ENCODE measurements around the gene TWIST2. TPM values are rescaled to one million over a fixed set of nuclear protein-coding genes. Genes with fewer than 3 reads are reported as not detected.

TWIST2 gene
- polyA plus RNA-seq, 3 donors = 0.43 to 0.49 (median 0.43) TPM

DNA sequence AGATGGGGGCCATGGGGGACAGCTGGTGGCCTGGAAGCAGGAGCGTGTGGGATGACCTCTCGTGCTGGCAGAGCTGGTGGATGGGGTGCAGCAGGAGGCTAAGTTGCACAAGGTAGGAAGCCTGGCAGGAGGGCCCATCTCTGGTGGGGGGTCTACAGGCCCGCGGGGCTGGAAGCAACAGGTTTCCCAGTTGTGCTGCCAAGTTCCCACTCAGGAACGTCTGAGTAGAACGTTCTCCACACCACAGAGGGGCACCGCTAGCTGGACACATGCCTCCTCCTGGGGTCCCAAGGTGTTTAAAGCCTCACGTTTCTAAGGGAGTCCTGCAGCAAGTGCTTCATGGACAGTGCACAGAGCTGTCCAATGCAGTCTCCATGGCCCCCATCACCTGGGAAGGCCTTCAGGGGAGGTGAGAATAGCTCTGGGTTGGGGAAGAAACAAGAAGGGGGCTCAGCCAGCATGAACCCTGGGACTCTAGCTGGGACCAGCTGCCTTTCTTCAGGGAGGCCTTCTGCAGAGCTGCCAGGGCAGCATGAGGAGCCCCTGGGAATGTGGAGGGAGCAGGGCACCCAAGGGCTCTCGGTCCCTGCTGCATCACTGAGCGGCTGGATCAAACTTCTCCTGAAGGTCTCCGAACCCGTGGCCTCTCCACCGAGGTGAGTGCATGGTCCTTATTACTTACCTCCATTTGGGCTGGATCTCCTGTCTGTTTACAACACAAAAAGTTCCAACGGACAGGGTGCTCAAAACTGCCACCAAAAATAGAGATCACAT is 80.0 kb downstream of the TWIST2 start:
- peaks cover 0 to 4% (median 0%) of the 10 kb centered on the region in 7 donors for H3K9me3 Mint-ChIP-seq
- DNase-seq = no peak
- Histone ChIP-seq H2AFZ (ENCODE audit: insufficient read depth, low read depth, low read length, poor library complexity, severe bottlenecking) (no peak overlapping the region), H3K79me2 (ENCODE audit: insufficient read depth, low read length) (no peaks in the 10 kb centered on the region), H3K4me3 (replicated peaks in 1 of 3; ENCODE audit: low read depth in 2 of 3, low read length in 3 of 3) (no peak overlapping the region), H3K27ac (ENCODE audit: low read depth in 1 of 2, low read length in 2 of 2) (no peak overlapping the region), H3K4me2 (replicated peaks; ENCODE audit: extremely low read depth, low read length, poor library complexity, severe bottlenecking) (no peak overlapping the region), H3K36me3 (replicated peaks in 1 of 2; ENCODE audit: control insufficient read depth in 1 of 2, insufficient read depth in 2 of 2, low read length in 2 of 2) (no peaks in the 10 kb centered on the region), H3K9ac (ENCODE audit: insufficient read depth, low read length, poor library complexity, severe bottlenecking) (no peak overlapping the region), H3K27me3 (ENCODE audit: control insufficient read depth in 2 of 2, insufficient read depth in 2 of 2, low read length in 2 of 2) (peaks cover 0 to 2% of the 10 kb centered on the region in 2 donors), H3K4me1 (ENCODE audit: control insufficient read depth in 1 of 2, insufficient read depth in 2 of 2, low read length in 2 of 2) (no peaks in the 10 kb centered on the region), H3K9me3 (replicated peaks in 1 of 2; ENCODE audit: control insufficient read depth in 1 of 2, insufficient read depth in 1 of 2, low read length in 2 of 2) (no peaks in the 10 kb centered on the region), H4K20me1 (ENCODE audit: insufficient read depth, low read length) (no peaks in the 10 kb centered on the region)
- TF ChIP-seq, protein P1, sequence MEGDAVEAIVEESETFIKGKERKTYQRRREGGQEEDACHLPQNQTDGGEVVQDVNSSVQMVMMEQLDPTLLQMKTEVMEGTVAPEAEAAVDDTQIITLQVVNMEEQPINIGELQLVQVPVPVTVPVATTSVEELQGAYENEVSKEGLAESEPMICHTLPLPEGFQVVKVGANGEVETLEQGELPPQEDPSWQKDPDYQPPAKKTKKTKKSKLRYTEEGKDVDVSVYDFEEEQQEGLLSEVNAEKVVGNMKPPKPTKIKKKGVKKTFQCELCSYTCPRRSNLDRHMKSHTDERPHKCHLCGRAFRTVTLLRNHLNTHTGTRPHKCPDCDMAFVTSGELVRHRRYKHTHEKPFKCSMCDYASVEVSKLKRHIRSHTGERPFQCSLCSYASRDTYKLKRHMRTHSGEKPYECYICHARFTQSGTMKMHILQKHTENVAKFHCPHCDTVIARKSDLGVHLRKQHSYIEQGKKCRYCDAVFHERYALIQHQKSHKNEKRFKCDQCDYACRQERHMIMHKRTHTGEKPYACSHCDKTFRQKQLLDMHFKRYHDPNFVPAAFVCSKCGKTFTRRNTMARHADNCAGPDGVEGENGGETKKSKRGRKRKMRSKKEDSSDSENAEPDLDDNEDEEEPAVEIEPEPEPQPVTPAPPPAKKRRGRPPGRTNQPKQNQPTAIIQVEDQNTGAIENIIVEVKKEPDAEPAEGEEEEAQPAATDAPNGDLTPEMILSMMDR (IDR thresholded peaks at IDR 0.05) = no peak
- intact Hi-C loops (cut with micrococcal nuclease) = no loop called here
- no peaks in the 10 kb centered on the region for H3K36me3 Mint-ChIP-seq
- no peaks in the 10 kb centered on the region for H3K4me1 Mint-ChIP-seq
- WGBS (ENCODE audit: insufficient coverage) = 86% methylated on average over 11 of the region's 14 CpGs
- H3K27me3 Mint-ChIP-seq (ENCODE audit: low read depth in 3 of 3) = peaks cover 9 to 24% (median 14%) of the 10 kb centered on the region in 3 donors
- no peak overlapping the region for H3K4me3 Mint-ChIP-seq
- H3K27ac Mint-ChIP-seq = no peak overlapping the region

DNA sequence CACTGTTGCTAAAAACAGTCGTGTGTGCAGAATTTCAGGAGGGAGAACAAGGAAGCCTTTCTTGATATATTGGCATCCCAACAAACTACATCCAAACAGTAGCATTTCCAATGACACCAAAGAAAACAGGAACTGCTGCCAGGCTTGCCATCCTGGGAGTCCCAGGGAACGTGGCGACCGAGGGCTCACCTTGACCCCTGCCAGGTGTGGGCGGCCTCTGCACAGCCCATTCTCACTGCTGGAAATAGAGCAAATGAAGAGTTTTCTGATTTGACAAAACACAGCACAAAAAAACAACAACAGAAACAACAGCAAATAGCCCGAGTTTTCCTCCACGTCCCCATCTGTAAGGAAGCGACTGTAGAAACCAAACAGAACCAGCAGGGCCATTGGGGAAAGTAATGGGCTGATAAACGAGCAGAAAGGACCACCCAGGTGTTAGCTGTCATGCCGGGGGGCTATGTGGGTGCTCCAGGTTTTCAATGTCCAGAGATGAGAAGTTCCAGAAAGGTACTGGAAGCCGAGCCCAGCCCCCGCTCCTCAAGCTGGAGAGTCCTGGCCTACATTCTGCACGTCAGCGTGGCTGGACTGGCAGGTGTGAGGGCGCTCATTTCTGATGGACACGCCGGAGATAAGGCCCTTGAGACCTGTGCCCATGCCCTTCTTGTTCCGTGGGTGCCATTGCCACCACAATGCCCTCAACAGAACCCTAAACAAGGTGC is 80.8 kb downstream of the TWIST2 start:
- Mint-ChIP-seq H3K36me3 (no peaks in the 10 kb centered on the region), H3K9me3 (peaks cover 0 to 4% (median 0%) of the 10 kb centered on the region in 7 donors), H3K27me3 (ENCODE audit: low read depth in 3 of 3) (peaks cover 9 to 22% (median 14%) of the 10 kb centered on the region in 3 donors), H3K4me1 (no peaks in the 10 kb centered on the region), H3K4me3 (no peak overlapping the region), H3K27ac (no peak overlapping the region)
- Histone ChIP-seq H3K4me1 (ENCODE audit: control insufficient read depth in 1 of 2, insufficient read depth in 2 of 2, low read length in 2 of 2) (no peaks in the 10 kb centered on the region), H3K9me3 (replicated peaks in 1 of 2; ENCODE audit: control insufficient read depth in 1 of 2, insufficient read depth in 1 of 2, low read length in 2 of 2) (no peaks in the 10 kb centered on the region), H3K4me3 (replicated peaks in 1 of 3; ENCODE audit: low read depth in 2 of 3, low read length in 3 of 3) (no peak overlapping the region), H3K4me2 (replicated peaks; ENCODE audit: extremely low read depth, low read length, poor library complexity, severe bottlenecking) (no peak overlapping the region), H3K79me2 (ENCODE audit: insufficient read depth, low read length) (no peaks in the 10 kb centered on the region), H3K36me3 (replicated peaks in 1 of 2; ENCODE audit: control insufficient read depth in 1 of 2, insufficient read depth in 2 of 2, low read length in 2 of 2) (no peaks in the 10 kb centered on the region), H3K27me3 (ENCODE audit: control insufficient read depth in 2 of 2, insufficient read depth in 2 of 2, low read length in 2 of 2) (peaks cover 0 to 2% of the 10 kb centered on the region in 2 donors), H3K9ac (ENCODE audit: insufficient read depth, low read length, poor library complexity, severe bottlenecking) (no peak overlapping the region), H2AFZ (ENCODE audit: insufficient read depth, low read depth, low read length, poor library complexity, severe bottlenecking) (no peak overlapping the region), H3K27ac (ENCODE audit: low read depth in 1 of 2, low read length in 2 of 2) (no peak overlapping the region), H4K20me1 (ENCODE audit: insufficient read depth, low read length) (no peaks in the 10 kb centered on the region)
- intact Hi-C loops (cut with micrococcal nuclease) = no loop called here
- TF ChIP-seq, protein P1 (IDR thresholded peaks at IDR 0.05) = no peak
- no peak for DNase-seq
- 85% methylated on average over 10 of the region's 18 CpGs for WGBS (ENCODE audit: insufficient coverage)

Data from CD14-positive monocyte (primary cell).